ENCODE data around the gene AP1M2.
"Not testable (repeated sequence)": the region's sequence is repeated elsewhere in the genome, so short reads cannot be mapped to it uniquely, and the experiment has no call there.

The AP1M2 gene

GRCh38 chr19:10555610-10555973 lies 31.5 kb downstream of the AP1M2 start:
- H3K27ac Mint-ChIP-seq, result peak overlapping the region in 1 of 2 donors; percentile 78
- DNase-seq, result no peak
- peaks cover 80% of the 10 kb centered on the region for H3K4me1 Mint-ChIP-seq
- no peaks in the 10 kb centered on the region for H3K9me3 Mint-ChIP-seq
- H3K27me3 Mint-ChIP-seq, result no peaks in the 10 kb centered on the region
- peak overlapping the region in 1 of 2 donors; percentile 24 for H3K4me3 Mint-ChIP-seq
- no peak for ATAC-seq

GRCh38 chr19:10554760-10555609 lies 32.1 kb downstream of the AP1M2 start:
- H3K4me1 Mint-ChIP-seq, result peaks cover 81% of the 10 kb centered on the region
- DNase-seq, result peak in 1 of 2 donors; percentile 30
- H3K27ac Mint-ChIP-seq, result peak overlapping the region; percentile 30 to 80

GRCh38 chr19:10553943-10554381 lies 33.1 kb downstream of the AP1M2 start:
- DNase-seq (peak; percentile 80 to 87), ATAC-seq (peak; percentile 88)
- Mint-ChIP-seq H3K27ac (peak overlapping the region; percentile 90 to 93), H3K4me1 (peaks cover 77% of the 10 kb centered on the region), H3K9me3 (no peaks in the 10 kb centered on the region), H3K4me3 (peak overlapping the region; percentile 76 to 79), H3K27me3 (no peaks in the 10 kb centered on the region)

More at GRCh38 chr19:10554760-10555609, 32.1 kb downstream of the AP1M2 start:
- Mint-ChIP-seq H3K9me3 (no peaks in the 10 kb centered on the region), H3K27me3 (no peaks in the 10 kb centered on the region), H3K4me3 (peak overlapping the region; percentile 76 to 79)
- no peak for ATAC-seq

- no peak for ATAC-seq
- Mint-ChIP-seq H3K4me3 (peak overlapping the region; percentile 76 to 79), H3K9me3 (no peaks in the 10 kb centered on the region), H3K4me1 (peaks cover 72% of the 10 kb centered on the region), H3K27me3 (no peaks in the 10 kb centered on the region), H3K27ac (peak overlapping the region; percentile 90 to 93)
- peak in 1 of 2 donors; percentile 22 for DNase-seq
Observed at GRCh38 chr19:10553087-10553667, 33.9 kb downstream of the AP1M2 start.

GRCh38 chr19:10552510-10553053 lies 34.5 kb downstream of the AP1M2 start:
- Mint-ChIP-seq H3K27me3 (no peaks in the 10 kb centered on the region), H3K27ac (peak overlapping the region in 1 of 2 donors; percentile 90), H3K4me3 (peak overlapping the region; percentile 76 to 79), H3K9me3 (no peaks in the 10 kb centered on the region), H3K4me1 (peaks cover 66% of the 10 kb centered on the region)
- DNase-seq, result peak in 1 of 2 donors; percentile 33
- no peak for ATAC-seq

- DNase-seq, result peak in 1 of 2 donors; percentile 49
- H3K4me1 Mint-ChIP-seq, result peaks cover 66% of the 10 kb centered on the region
- no peaks in the 10 kb centered on the region for H3K9me3 Mint-ChIP-seq
- H3K4me3 Mint-ChIP-seq, result no peak overlapping the region
- no peaks in the 10 kb centered on the region for H3K27me3 Mint-ChIP-seq
- H3K27ac Mint-ChIP-seq, result peak overlapping the region in 1 of 2 donors; percentile 65
- no peak for ATAC-seq
Observed at GRCh38 chr19:10551698-10552301, 35.3 kb downstream of the AP1M2 start.

GRCh38 chr19:10551006-10551405 lies 36.1 kb downstream of the AP1M2 start:
- H3K4me1 Mint-ChIP-seq, result peaks cover 62% of the 10 kb centered on the region
- not testable (repeated sequence) for H3K9me3 Mint-ChIP-seq

GRCh38 chr19:10550336-10550735 lies 36.8 kb downstream of the AP1M2 start:
- DNase-seq (no peak), ATAC-seq (no peak)
- no peaks in the 10 kb centered on the region for H3K9me3 Mint-ChIP-seq
- H3K4me3 Mint-ChIP-seq, result no peak overlapping the region
- H3K4me1 Mint-ChIP-seq, result peaks cover 56% of the 10 kb centered on the region
- H3K27ac Mint-ChIP-seq, result no peak overlapping the region
- H3K27me3 Mint-ChIP-seq, result no peaks in the 10 kb centered on the region

More at GRCh38 chr19:10551006-10551405, 36.1 kb downstream of the AP1M2 start:
- ATAC-seq, H3K27me3 Mint-ChIP-seq, DNase-seq, H3K27ac Mint-ChIP-seq, H3K4me3 Mint-ChIP-seq: not testable (repeated sequence)

GRCh38 chr19:10549733-10550132 lies 37.4 kb downstream of the AP1M2 start:
- no peaks in the 10 kb centered on the region for H3K27me3 Mint-ChIP-seq
- ATAC-seq (no peak), DNase-seq (no peak)
- H3K27ac Mint-ChIP-seq, result no peak overlapping the region
- no peaks in the 10 kb centered on the region for H3K9me3 Mint-ChIP-seq
- peaks cover 56% of the 10 kb centered on the region for H3K4me1 Mint-ChIP-seq
- H3K4me3 Mint-ChIP-seq, result no peak overlapping the region

- H3K4me1 Mint-ChIP-seq, result peaks cover 51% of the 10 kb centered on the region
- peak overlapping the region in 1 of 2 donors; percentile 18 for H3K4me3 Mint-ChIP-seq
- ATAC-seq, result no peak
- no peak overlapping the region for H3K27ac Mint-ChIP-seq
- no peaks in the 10 kb centered on the region for H3K9me3 Mint-ChIP-seq
- no peak for DNase-seq
- H3K27me3 Mint-ChIP-seq, result no peaks in the 10 kb centered on the region
Observed at GRCh38 chr19:10548746-10549276, 38.3 kb downstream of the AP1M2 start.

- Mint-ChIP-seq H3K9me3 (no peaks in the 10 kb centered on the region), H3K4me1 (peaks cover 37% of the 10 kb centered on the region), H3K4me3 (no peak overlapping the region), H3K27me3 (no peaks in the 10 kb centered on the region), H3K27ac (no peak overlapping the region)
- DNase-seq, result no peak
- no peak for ATAC-seq
Observed at GRCh38 chr19:10546817-10547216, 40.3 kb downstream of the AP1M2 start.

GRCh38 chr19:10544753-10545251 lies 42.3 kb downstream of the AP1M2 start:
- Mint-ChIP-seq H3K4me1 (peaks cover 22% of the 10 kb centered on the region), H3K9me3 (no peaks in the 10 kb centered on the region), H3K27me3 (peaks cover 10% of the 10 kb centered on the region), H3K27ac (peak overlapping the region; percentile 22 to 94), H3K4me3 (peak overlapping the region; percentile 89 to 93)
- ATAC-seq, result no peak
- DNase-seq, result no peak

- Mint-ChIP-seq H3K4me1 (peaks cover 22% of the 10 kb centered on the region), H3K9me3 (no peaks in the 10 kb centered on the region), H3K27me3 (peaks cover 15% of the 10 kb centered on the region), H3K4me3 (peak overlapping the region; percentile 89 to 93), H3K27ac (peak overlapping the region; percentile 94)
- ATAC-seq, result peak; percentile 6
- DNase-seq, result no peak
Observed at GRCh38 chr19:10544242-10544752, 42.8 kb downstream of the AP1M2 start.

GRCh38 chr19:10543420-10544241 lies 43.5 kb downstream of the AP1M2 start, which contains the start of gene ATG4D:
TSS of gene ATG4D (plus strand) at chr19:10543904. CDS start at chr19:10544091, 187 bp downstream.
- Mint-ChIP-seq H3K9me3 (no peaks in the 10 kb centered on the region), H3K27ac (peak within 1 kb of the TSS; percentile 94), H3K27me3 (peaks cover 22% of the 10 kb centered on the region), H3K4me3 (peak within 1 kb of the TSS; percentile 89 to 93), H3K4me1 (peaks cover 27% of the 10 kb centered on the region)
- ATAC-seq, result peak; percentile 87
- peak; percentile 77 to 81 for DNase-seq

Data from stimulated activated naive CD8-positive, alpha-beta T cell treated with anti-CD3 and anti-CD28 coated beads, Interleukin-15, amount 100 ng/mL, for 72 hours (primary cell).